ENCODE measurements around the gene METTL3. TPM values are rescaled to one million over a fixed set of nuclear protein-coding genes. Genes with fewer than 3 reads are reported as not detected.
"Not testable (repeated sequence)": the region's sequence is repeated elsewhere in the genome, so short reads cannot be mapped to it uniquely, and the experiment has no call there.

METTL3 gene
- total RNA-seq, 1 experiment from 2014 or later = 46.7 TPM

GRCh38 chr14:21556378-21557083 lies 45.4 kb upstream of the METTL3 start:
- TF ChIP-seq CTCF (IDR thresholded peaks at IDR 0.05; ENCODE audit: unreplicated experiment) = no peak
- no peak overlapping the region for H3K27ac Mint-ChIP-seq (ENCODE audit: low read depth, unreplicated experiment)
- DNase-seq (ENCODE audit: unreplicated experiment) = no peak
- intact Hi-C loops (cut with micrococcal nuclease) = loop anchor here (1.0 to 10.0 kb wide), 7 partner anchors 44 to 489 kb away; partner anchors contain the start of genes CHD8, METTL3, RAB2B and TOX4
- H3K27me3 Mint-ChIP-seq (ENCODE audit: insufficient read depth, unreplicated experiment) = no peaks in the 10 kb centered on the region
- H3K4me3 Mint-ChIP-seq (ENCODE audit: unreplicated experiment) = no peak overlapping the region
- no TSS peak for BruUV-seq (replicated peaks)
- no peaks in the 10 kb centered on the region for H3K36me3 Mint-ChIP-seq (ENCODE audit: insufficient read depth, unreplicated experiment)
- H3K9me3 Mint-ChIP-seq (ENCODE audit: unreplicated experiment) = no peaks in the 10 kb centered on the region
- ChIA-PET POLR2A (interaction anchor here (0.9 to 2.6 kb wide), 4 partner anchors 21 to 79 kb away, joined by 3 to 16 read pairs (median 9); partner anchors contain the start of genes METTL3 and TOX4), CTCF (interaction anchor here (0.5 to 6.3 kb wide), 28 partner anchors 9 to 747 kb away, joined by 3 to 88 read pairs (median 3); partner anchors contain the start of genes CHD8, METTL3, RAB2B and TOX4)
- peaks cover 7% of the 10 kb centered on the region for H3K4me1 Mint-ChIP-seq (ENCODE audit: insufficient read depth, unreplicated experiment)

- no peak for TF ChIP-seq CTCF (IDR thresholded peaks at IDR 0.05; ENCODE audit: unreplicated experiment)
- no peaks in the 10 kb centered on the region for H3K36me3 Mint-ChIP-seq (ENCODE audit: insufficient read depth, unreplicated experiment)
- no peak overlapping the region for H3K4me3 Mint-ChIP-seq (ENCODE audit: unreplicated experiment)
- intact Hi-C loops (cut with micrococcal nuclease) = loop anchor here (10.0 kb wide), 2 partner anchors 148 to 308 kb away; no protein-coding TSS in a partner anchor
- ChIA-PET CTCF (interaction anchor here (0.7 to 3.3 kb wide), 3 partner anchors 28 to 837 kb away, joined by 3 to 20 read pairs (median 4); no protein-coding TSS in a partner anchor), POLR2A (interaction anchor here (0.6 kb wide), 1 partner anchor 14 kb away, joined by 3 read pairs; no protein-coding TSS in a partner anchor)
- no peaks in the 10 kb centered on the region for H3K9me3 Mint-ChIP-seq (ENCODE audit: unreplicated experiment)
- H3K4me1 Mint-ChIP-seq (ENCODE audit: insufficient read depth, unreplicated experiment) = peaks cover 7% of the 10 kb centered on the region
- BruUV-seq (replicated peaks) = no TSS peak
- H3K27me3 Mint-ChIP-seq (ENCODE audit: insufficient read depth, unreplicated experiment) = no peaks in the 10 kb centered on the region
- no peak for DNase-seq (ENCODE audit: unreplicated experiment)
- H3K27ac Mint-ChIP-seq (ENCODE audit: low read depth, unreplicated experiment) = no peak overlapping the region
These were observed 42.1 kb upstream of the METTL3 start for GRCh38 chr14:21553266-21553665.

- DNase-seq (ENCODE audit: unreplicated experiment); H3K4me1 Mint-ChIP-seq (ENCODE audit: insufficient read depth, unreplicated experiment); POLR2A ChIA-PET: not testable (repeated sequence)
These were observed 33.4 kb upstream of the METTL3 start for GRCh38 chr14:21544588-21544987.

GRCh38 chr14:21543963-21544362 lies 32.8 kb upstream of the METTL3 start:
- Mint-ChIP-seq H3K27ac (ENCODE audit: low read depth, unreplicated experiment) (no peak overlapping the region), H3K36me3 (ENCODE audit: insufficient read depth, unreplicated experiment) (no peaks in the 10 kb centered on the region), H3K9me3 (ENCODE audit: unreplicated experiment) (no peaks in the 10 kb centered on the region), H3K27me3 (ENCODE audit: insufficient read depth, unreplicated experiment) (peaks cover 10% of the 10 kb centered on the region), H3K4me3 (ENCODE audit: unreplicated experiment) (no peak overlapping the region), H3K4me1 (ENCODE audit: insufficient read depth, unreplicated experiment) (no peaks in the 10 kb centered on the region)
- CTCF ChIA-PET = no interaction called here
- intact Hi-C loops (cut with micrococcal nuclease) = no loop called here
- POLR2A ChIA-PET = no interaction called here
- BruUV-seq (replicated peaks) = no TSS peak
- TF ChIP-seq CTCF (IDR thresholded peaks at IDR 0.05; ENCODE audit: unreplicated experiment) = no peak
- DNase-seq (ENCODE audit: unreplicated experiment) = no peak

More at GRCh38 chr14:21544588-21544987, 33.4 kb upstream of the METTL3 start:
- BruUV-seq (replicated peaks); H3K9me3 Mint-ChIP-seq (ENCODE audit: unreplicated experiment); H3K4me3 Mint-ChIP-seq (ENCODE audit: unreplicated experiment); intact Hi-C loops (cut with micrococcal nuclease); H3K36me3 Mint-ChIP-seq (ENCODE audit: insufficient read depth, unreplicated experiment); H3K27ac Mint-ChIP-seq (ENCODE audit: low read depth, unreplicated experiment); H3K27me3 Mint-ChIP-seq (ENCODE audit: insufficient read depth, unreplicated experiment): not testable (repeated sequence)
- CTCF ChIA-PET = interaction anchor here (0.7 to 1.5 kb wide), 2 partner anchors 12 to 30 kb away, joined by 3 to 5 read pairs; no protein-coding TSS in a partner anchor

All from MCF 10A (cell line).